Nephron (organoid): ENCODE results near the gene RGS7.
A peak's percentile ranks its signal among the peaks of the same experiment; 100 is the strongest.
"Not testable (repeated sequence)": the region's sequence is repeated elsewhere in the genome, so short reads cannot be mapped to it uniquely, and the experiment has no call there.

ENCODE experiments used
- H3K27ac Mint-ChIP-seq, 3 experiments: 2 replicates each; pipeline ENCODE4 v1.8.0; 2020; ENCODE audit warnings: mixed read lengths in 3 of 3, mild to moderate bottlenecking in 2 of 3, moderate library complexity in 1 of 3
- H3K27me3 Mint-ChIP-seq: 2 replicates; pipeline ENCODE4 v1.8.0; 2021; ENCODE audit warnings: low read depth, mild to moderate bottlenecking, moderate library complexity, mixed read lengths
- H3K36me3 Mint-ChIP-seq: 2 replicates; pipeline ENCODE4 v1.8.0; 2020; ENCODE audit warnings: low read depth, mixed read lengths
- H3K4me1 Mint-ChIP-seq: 2 replicates; pipeline ENCODE4 v1.8.0; 2020; ENCODE audit warnings: mixed read lengths
- H3K4me3 Mint-ChIP-seq, 3 experiments: 2 replicates each; pipeline ENCODE4 v1.8.0; 2020; ENCODE audit warnings: mild to moderate bottlenecking in 3 of 3, mixed read lengths in 3 of 3, moderate library complexity in 2 of 3
- H3K9me3 Mint-ChIP-seq: 2 replicates; pipeline ENCODE4 v1.8.0; 2020; ENCODE audit warnings: mixed read lengths
- CTCF ChIP-seq, 3 experiments: fragments of 200-600 bp; sonication (generic); IDR thresholded peaks; one replicate each; pipeline ENCODE4 v1.5.0; 2021; ENCODE audit warnings: antibody characterized with exemption in 3 of 3; ENCODE audit not compliant: unreplicated experiment in 3 of 3

RGS7 gene

GRCh38 chr1:241221319-241221718 lies 135.7 kb downstream of the RGS7 start:
- Mint-ChIP-seq H3K36me3 (no peaks in the 10 kb centered on the region), H3K9me3 (no peaks in the 10 kb centered on the region)

GRCh38 chr1:241220913-241221312 lies 136.1 kb downstream of the RGS7 start:
- not testable (repeated sequence) for H3K4me1 Mint-ChIP-seq, H3K27me3 Mint-ChIP-seq, H3K36me3 Mint-ChIP-seq, H3K9me3 Mint-ChIP-seq, H3K4me3 Mint-ChIP-seq, H3K27ac Mint-ChIP-seq

More at GRCh38 chr1:241221319-241221718, 135.7 kb downstream of the RGS7 start:
- no peak overlapping the region for H3K27ac Mint-ChIP-seq
- TF ChIP-seq CTCF (IDR thresholded peaks at IDR 0.05; ENCODE audit: unreplicated experiment in 3 of 3): no peak
- no peak overlapping the region for H3K4me3 Mint-ChIP-seq
- no peaks in the 10 kb centered on the region for H3K27me3 Mint-ChIP-seq
- no peaks in the 10 kb centered on the region for H3K4me1 Mint-ChIP-seq

- no peak for TF ChIP-seq CTCF (IDR thresholded peaks at IDR 0.05; ENCODE audit: unreplicated experiment in 3 of 3)
- H3K36me3 Mint-ChIP-seq: no peaks in the 10 kb centered on the region
- H3K27me3 Mint-ChIP-seq: no peaks in the 10 kb centered on the region
- H3K27ac Mint-ChIP-seq: no peak overlapping the region
- H3K4me3 Mint-ChIP-seq: no peak overlapping the region
- no peaks in the 10 kb centered on the region for H3K4me1 Mint-ChIP-seq
- no peaks in the 10 kb centered on the region for H3K9me3 Mint-ChIP-seq
Measured at GRCh38 chr1:241219449-241219848, 137.6 kb downstream of the RGS7 start.

- Mint-ChIP-seq H3K27me3 (no peaks in the 10 kb centered on the region), H3K4me3 (no peak overlapping the region), H3K36me3 (no peaks in the 10 kb centered on the region), H3K9me3 (no peaks in the 10 kb centered on the region), H3K4me1 (no peaks in the 10 kb centered on the region), H3K27ac (no peak overlapping the region)
- TF ChIP-seq CTCF (IDR thresholded peaks at IDR 0.05; ENCODE audit: unreplicated experiment in 3 of 3): no peak
Measured at GRCh38 chr1:241217516-241217915, 139.5 kb downstream of the RGS7 start.

- Mint-ChIP-seq H3K27ac (peak overlapping the region in 1 of 3 experiments; percentile 32), H3K4me1 (no peaks in the 10 kb centered on the region)
- TF ChIP-seq CTCF (IDR thresholded peaks at IDR 0.05; ENCODE audit: unreplicated experiment in 3 of 3): no peak
Measured at GRCh38 chr1:241215683-241216082, 141.3 kb downstream of the RGS7 start.

GRCh38 chr1:241215203-241215602 lies 141.8 kb downstream of the RGS7 start:
- Mint-ChIP-seq H3K27ac (peak overlapping the region in 1 of 3 experiments; percentile 32), H3K36me3 (no peaks in the 10 kb centered on the region), H3K4me3 (no peak overlapping the region), H3K9me3 (no peaks in the 10 kb centered on the region), H3K4me1 (no peaks in the 10 kb centered on the region), H3K27me3 (no peaks in the 10 kb centered on the region)
- no peak for TF ChIP-seq CTCF (IDR thresholded peaks at IDR 0.05; ENCODE audit: unreplicated experiment in 3 of 3)

More at GRCh38 chr1:241215683-241216082, 141.3 kb downstream of the RGS7 start:
- Mint-ChIP-seq H3K9me3 (no peaks in the 10 kb centered on the region), H3K27me3 (no peaks in the 10 kb centered on the region), H3K36me3 (no peaks in the 10 kb centered on the region), H3K4me3 (no peak overlapping the region)
